K562 (cell line): ENCODE results near the gene UBXN11.

Experiments
- BHLHE40 ChIP-seq: IDR thresholded peaks from 2 replicates; pipeline ENCODE4 v1.6.1; 2011; ENCODE audit warnings: low read length, improper control_type of control experiment
- CBX1 ChIP-seq: sonication (generic); IDR thresholded peaks from 2 replicates; pipeline ENCODE4 v1.6.1; 2016; ENCODE audit warnings: antibody characterized with exemption, low read depth, mild to moderate bottlenecking
- CC2D1A ChIP-seq: fragments of 450-650 bp; IDR thresholded peaks from 2 replicates; pipeline ENCODE4 v1.6.1; 2017; ENCODE audit warnings: mild to moderate bottlenecking
- CTCF ChIP-seq, 3 experiments: IDR thresholded peaks in 2 of 3; conservative IDR thresholded peaks in 1 of 3; 2 replicates each; pipeline ENCODE4 v1.5.1; 2011 to 2012; ENCODE audit warnings: low read length in 3 of 3, mild to moderate bottlenecking in 3 of 3, control low read depth in 2 of 3, improper control_type of control experiment in 1 of 3, inconsistent platforms in 1 of 3, low read depth in 1 of 3, mixed read lengths in 1 of 3, moderate library complexity in 1 of 3; ENCODE audit not compliant: insufficient read depth in 2 of 3
- FOXP4 ChIP-seq: sonication (generic); formaldehyde crosslinking; IDR thresholded peaks from 2 replicates; pipeline ENCODE4 v1.8.0; 2022; ENCODE audit warnings: mild to moderate bottlenecking, missing genetic modification reagents, borderline replicate concordance
- JUND ChIP-seq, 2 experiments: IDR thresholded peaks; 2 replicates in 1 of 2; 3 replicates in 1 of 2; pipeline ENCODE4 v1.6.1; 2011; ENCODE audit warnings: borderline replicate concordance in 2 of 2, low read depth in 2 of 2, low read length in 2 of 2, improper control_type of control experiment in 1 of 2, missing biosample characterization in 1 of 2, missing genetic modification characterization in 1 of 2, missing genetic modification reagents in 1 of 2
- KDM1A ChIP-seq, 2 experiments: fragments of 450-650 bp; IDR thresholded peaks; 2 replicates each; pipeline ENCODE4 v1.6.1; 2016; ENCODE audit warnings: mild to moderate bottlenecking in 2 of 2
- PTBP1 ChIP-seq: fragments of 200-400 bp; formaldehyde crosslinking; IDR thresholded peaks from 2 replicates; pipeline ENCODE4 v1.6.1; 2017; ENCODE audit warnings: low read depth, low read length
- RBFOX2 ChIP-seq: fragments of 200-400 bp; formaldehyde crosslinking; IDR thresholded peaks from 2 replicates; pipeline ENCODE4 v1.6.1; 2017; ENCODE audit warnings: low read depth, mild to moderate bottlenecking, low read length, moderate library complexity
- YY1 ChIP-seq, 3 experiments: IDR thresholded peaks; 2 replicates each; pipeline ENCODE4 v1.6.1; 2011; ENCODE audit warnings: low read length in 2 of 3, mild to moderate bottlenecking in 2 of 3, moderate library complexity in 2 of 3, borderline replicate concordance in 1 of 3, control low read depth in 1 of 3, low read depth in 1 of 3; ENCODE audit not compliant: insufficient read depth in 3 of 3, insufficient replicate concordance in 2 of 3, control insufficient read depth in 1 of 3, insufficient read length in 1 of 3; ENCODE audit errors: extremely low read depth in 1 of 3
- ZBTB33 ChIP-seq: sonication (generic); formaldehyde crosslinking; IDR thresholded peaks from 2 replicates; pipeline ENCODE4 v1.8.1; 2023; ENCODE audit warnings: mild to moderate bottlenecking, missing genetic modification reagents
- ZFP1 ChIP-seq: fragments of 450-650 bp; formaldehyde crosslinking; IDR thresholded peaks from 2 replicates; pipeline ENCODE4 v1.4.0; 2020; ENCODE audit warnings: mild to moderate bottlenecking, mixed read lengths
- ZNF140 ChIP-seq: fragments of 250-450 bp; sonication (Bioruptor Pico); IDR thresholded peaks from 2 replicates; pipeline ENCODE4 v1.8.0; 2021; ENCODE audit warnings: moderate library complexity, mild to moderate bottlenecking, inconsistent platforms
- ZNF589 ChIP-seq: fragments of 200-800 bp; sonication (Bioruptor generic); IDR thresholded peaks from 2 replicates; pipeline ENCODE4 v1.6.1; 2016; ENCODE audit warnings: low read depth, missing genetic modification characterization, missing compliant biosample characterization

GRCh38 chr1:26317146-26317545 is 10.7 kb upstream of the UBXN11 start:
- TF ChIP-seq JUND (IDR thresholded peaks at IDR 0.05; ENCODE audit: borderline replicate concordance, low read depth, low read length) (no peak), JUND (tag; IDR thresholded peaks at IDR 0.05; ENCODE audit: borderline replicate concordance, low read depth, low read length) (no peak), ZNF140 (CRISPR knock-in tag) (no peak), FOXP4 (CRISPR knock-in tag) (no peak), CBX1 (no peak), KDM1A (IDR thresholded peaks at IDR 0.05) (no peak), CTCF (IDR thresholded peaks at IDR 0.05 in 2 of 3, conservative IDR thresholded peaks at IDR 0.05 in 1 of 3; ENCODE audit: insufficient read depth in 2 of 3, low read depth in 1 of 3, low read length in 3 of 3) (no peak), ZFP1 (CRISPR knock-in tag) (no peak), PTBP1 (no peak), ZBTB33 (CRISPR knock-in tag) (no peak), BHLHE40 (no peak), RBFOX2 (no peak), CC2D1A (no peak), ZNF589 (CRISPR knock-in tag) (no peak), YY1 (IDR thresholded peaks at IDR 0.05; ENCODE audit: borderline replicate concordance in 1 of 3, control insufficient read depth in 1 of 3, extremely low read depth in 1 of 3, insufficient read depth in 3 of 3, insufficient read length in 1 of 3, insufficient replicate concordance in 2 of 3, low read depth in 1 of 3, low read length in 2 of 3) (no peak)
